Vagina (tissue), 2 donors: Measurements from ENCODE around the gene ENOX1. TPM values are rescaled to one million over a fixed set of nuclear protein-coding genes. Genes with fewer than 3 reads are reported as not detected.

ENCODE experiments used
- DNase-seq, 2 donors: peaks; one replicate each; pipeline ENCODE4 v3.0.0-alpha.2; 2017; ENCODE audit errors: extremely low spot score in 2 of 2
- H3K27ac ChIP-seq: fragments of 200-600 bp; sonication (generic); one replicate; pipeline ENCODE4 v1.5.1; 2019
- H3K27me3 ChIP-seq: fragments of 200-600 bp; sonication (generic); one replicate; pipeline ENCODE4 v1.5.1; 2019
- H3K36me3 ChIP-seq, 2 donors: fragments of 200-600 bp; sonication (generic); one replicate each; pipeline ENCODE4 v1.5.1; 2017 to 2019
- H3K4me1 ChIP-seq: fragments of 200-600 bp; sonication (generic); one replicate; pipeline ENCODE4 v1.5.1; 2019
- H3K4me3 ChIP-seq, 2 donors: fragments of 200-600 bp; sonication (generic); 1 replicate in 1 of 2; 2 replicates in 1 of 2; pipeline ENCODE4 v1.5.1; 2016 to 2019
- H3K9me3 ChIP-seq: fragments of 200-600 bp; sonication (generic); one replicate; pipeline ENCODE4 v1.5.1; 2019
- CTCF ChIP-seq, 3 experiments: fragments of 450-650 bp in 2 of 3; fragments of 200-600 bp in 1 of 3; sonication (generic) in 1 of 3; IDR thresholded peaks; one replicate each; pipeline ENCODE4 v1.5.1; 2017 to 2019; ENCODE audit warnings: antibody characterized with exemption in 3 of 3, mild to moderate bottlenecking in 2 of 3, moderate library complexity in 2 of 3
- POLR2A ChIP-seq, 2 donors: fragments of 450-650 bp; IDR thresholded peaks; one replicate each; pipeline ENCODE4 v1.6.1; 2017; ENCODE audit warnings: antibody characterized with exemption in 2 of 2, mild to moderate bottlenecking in 2 of 2, moderate library complexity in 2 of 2
- POLR2AphosphoS5 ChIP-seq, 2 donors: sonication (generic); formaldehyde crosslinking; IDR thresholded peaks; one replicate each; pipeline ENCODE4 v1.9.0; 2017; ENCODE audit warnings: antibody characterized with exemption in 2 of 2, mild to moderate bottlenecking in 2 of 2, low read depth in 1 of 2; ENCODE audit not compliant: insufficient read depth in 1 of 2
- intact Hi-C: fragments of 100-400 bp; cut with DNase I; formaldehyde crosslinking; loops from one replicate; pipeline ENCODE4 v1.15.1; 2023
- total RNA-seq: library from RNA; depleted of rRNA; stranded (reverse); fragments of >200 nt; gene quantifications from one replicate; pipeline ENCODE4 v1.2.3, GENCODE V29; 2016

Gene ENOX1
- total RNA-seq, 1 donor from 2014 or later, result 2.7 TPM

GRCh38 chr13:43414111-43414510 is 372.7 kb downstream of the ENOX1 start:
- TF ChIP-seq POLR2AphosphoS5 (IDR thresholded peaks at IDR 0.05; ENCODE audit: insufficient read depth in 1 of 2, low read depth in 1 of 2) (no peak), POLR2A (IDR thresholded peaks at IDR 0.05) (no peak), CTCF (IDR thresholded peaks at IDR 0.05) (no peak)
- H3K27me3 ChIP-seq, result no peaks in the 10 kb centered on the region
- H3K27ac ChIP-seq, result no peak overlapping the region
- no peak for DNase-seq
- no peaks in the 10 kb centered on the region for H3K9me3 ChIP-seq
- H3K4me1 ChIP-seq, result no peaks in the 10 kb centered on the region
- intact Hi-C loops, result no loop called here
- no peaks in the 10 kb centered on the region for H3K36me3 ChIP-seq
- H3K4me3 ChIP-seq, result no peak overlapping the region

GRCh38 chr13:43411741-43412140 is 375.0 kb downstream of the ENOX1 start:
- Histone ChIP-seq H3K9me3 (no peaks in the 10 kb centered on the region), H3K27me3 (no peaks in the 10 kb centered on the region), H3K4me1 (no peaks in the 10 kb centered on the region), H3K36me3 (no peaks in the 10 kb centered on the region), H3K27ac (no peak overlapping the region), H3K4me3 (no peak overlapping the region)
- DNase-seq, result no peak
- intact Hi-C loops, result no loop called here
- TF ChIP-seq POLR2A (IDR thresholded peaks at IDR 0.05) (no peak), POLR2AphosphoS5 (IDR thresholded peaks at IDR 0.05; ENCODE audit: insufficient read depth in 1 of 2, low read depth in 1 of 2) (no peak), CTCF (IDR thresholded peaks at IDR 0.05) (no peak)

GRCh38 chr13:43411211-43411610 is 375.6 kb downstream of the ENOX1 start:
- no peaks in the 10 kb centered on the region for H3K27me3 ChIP-seq
- H3K4me3 ChIP-seq, result no peak overlapping the region
- H3K9me3 ChIP-seq, result no peaks in the 10 kb centered on the region
- no peak overlapping the region for H3K27ac ChIP-seq
- no peaks in the 10 kb centered on the region for H3K36me3 ChIP-seq
- TF ChIP-seq POLR2A (IDR thresholded peaks at IDR 0.05), result no peak
- H3K4me1 ChIP-seq, result no peaks in the 10 kb centered on the region
- DNase-seq, result no peak
- intact Hi-C loops, result no loop called here

GRCh38 chr13:43408274-43408673 is 378.5 kb downstream of the ENOX1 start:
- no peak for DNase-seq
- intact Hi-C loops, result no loop called here
- H3K27ac ChIP-seq, result no peak overlapping the region
- no peaks in the 10 kb centered on the region for H3K9me3 ChIP-seq
- no peaks in the 10 kb centered on the region for H3K36me3 ChIP-seq
- no peaks in the 10 kb centered on the region for H3K4me1 ChIP-seq
- no peaks in the 10 kb centered on the region for H3K27me3 ChIP-seq
- no peak for TF ChIP-seq POLR2A (IDR thresholded peaks at IDR 0.05)
- no peak for TF ChIP-seq CTCF (IDR thresholded peaks at IDR 0.05)
- TF ChIP-seq POLR2AphosphoS5 (IDR thresholded peaks at IDR 0.05; ENCODE audit: insufficient read depth in 1 of 2, low read depth in 1 of 2), result no peak
- no peak overlapping the region for H3K4me3 ChIP-seq

DNA sequence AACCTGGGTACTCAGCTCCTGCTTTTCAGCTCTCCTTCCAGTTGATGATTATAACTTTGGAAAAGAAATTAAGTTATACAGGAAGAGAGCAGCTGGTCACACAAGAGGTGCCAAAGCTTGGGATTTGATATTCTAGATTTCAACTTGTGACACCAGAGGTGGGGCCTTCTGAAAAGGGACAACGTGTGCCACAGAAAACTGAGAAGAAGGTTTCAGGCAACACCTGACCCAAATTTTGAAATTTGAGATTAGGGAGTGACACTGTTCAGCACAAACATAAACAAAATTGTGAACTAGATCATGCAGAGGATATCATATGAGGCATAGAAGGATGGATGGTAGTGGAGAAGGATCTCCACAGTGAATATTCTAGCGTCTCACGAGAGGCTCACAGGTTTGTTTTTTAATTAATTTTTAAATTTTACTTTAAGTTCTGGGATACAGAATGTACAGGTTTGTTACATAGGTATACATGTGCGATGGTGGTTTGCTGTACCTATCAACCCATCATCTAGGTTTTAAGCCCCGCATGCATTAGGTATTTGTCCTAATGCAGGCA is 379.7 kb downstream of the ENOX1 start:
- Histone ChIP-seq H3K4me3 (no peak overlapping the region), H3K27me3 (no peaks in the 10 kb centered on the region), H3K4me1 (no peaks in the 10 kb centered on the region), H3K9me3 (no peaks in the 10 kb centered on the region), H3K27ac (no peak overlapping the region), H3K36me3 (no peaks in the 10 kb centered on the region)
- intact Hi-C loops, result no loop called here
- DNase-seq, result no peak
- TF ChIP-seq POLR2A (IDR thresholded peaks at IDR 0.05), result no peak
- no peak for TF ChIP-seq CTCF (IDR thresholded peaks at IDR 0.05)
- no peak for TF ChIP-seq POLR2AphosphoS5 (IDR thresholded peaks at IDR 0.05; ENCODE audit: insufficient read depth in 1 of 2, low read depth in 1 of 2)
